Activated T-helper 17 cell treated with anti-CD3 and anti-CD28 coated beads, Interleukin-2, amount 50 U/mL, for 72 hours (primary cell): ENCODE measurements around the gene PTPRN2. TPM values are rescaled to one million over a fixed set of nuclear protein-coding genes. Genes with fewer than 3 reads are reported as not detected.

Source experiments
- ATAC-seq: fragments of 150-1000 bp; cut with Tn5 transposase; replicated peaks from 2 replicates; pipeline ENCODE4 v1.10.0; 2021; ENCODE audit warnings: mild to moderate bottlenecking, moderate library complexity
- H3K27ac Mint-ChIP-seq: one replicate; pipeline ENCODE4 v1.8.0; 2022; ENCODE audit warnings: mixed read lengths
- H3K27me3 Mint-ChIP-seq: one replicate; pipeline ENCODE4 v1.8.0; 2022; ENCODE audit warnings: mixed read lengths
- H3K36me3 Mint-ChIP-seq: one replicate; pipeline ENCODE4 v1.8.0; 2022; ENCODE audit warnings: low read depth, mild to moderate bottlenecking, mixed read lengths
- H3K4me1 Mint-ChIP-seq: one replicate; pipeline ENCODE4 v1.8.0; 2022; ENCODE audit warnings: mixed read lengths
- H3K4me3 Mint-ChIP-seq: one replicate; pipeline ENCODE4 v1.8.0; 2022; ENCODE audit warnings: mild to moderate bottlenecking, mixed read lengths
- H3K9me3 Mint-ChIP-seq: one replicate; pipeline ENCODE4 v1.8.0; 2022; ENCODE audit warnings: mixed read lengths
- total RNA-seq, 2 donors: library from RNA; stranded (reverse); gene quantifications; one replicate each; pipeline ENCODE4 v1.2.3, GENCODE V29; 2022

PTPRN2 gene
- total RNA-seq, 2 donors from 2014 or later: 0.48 to 1.4 TPM

DNA sequence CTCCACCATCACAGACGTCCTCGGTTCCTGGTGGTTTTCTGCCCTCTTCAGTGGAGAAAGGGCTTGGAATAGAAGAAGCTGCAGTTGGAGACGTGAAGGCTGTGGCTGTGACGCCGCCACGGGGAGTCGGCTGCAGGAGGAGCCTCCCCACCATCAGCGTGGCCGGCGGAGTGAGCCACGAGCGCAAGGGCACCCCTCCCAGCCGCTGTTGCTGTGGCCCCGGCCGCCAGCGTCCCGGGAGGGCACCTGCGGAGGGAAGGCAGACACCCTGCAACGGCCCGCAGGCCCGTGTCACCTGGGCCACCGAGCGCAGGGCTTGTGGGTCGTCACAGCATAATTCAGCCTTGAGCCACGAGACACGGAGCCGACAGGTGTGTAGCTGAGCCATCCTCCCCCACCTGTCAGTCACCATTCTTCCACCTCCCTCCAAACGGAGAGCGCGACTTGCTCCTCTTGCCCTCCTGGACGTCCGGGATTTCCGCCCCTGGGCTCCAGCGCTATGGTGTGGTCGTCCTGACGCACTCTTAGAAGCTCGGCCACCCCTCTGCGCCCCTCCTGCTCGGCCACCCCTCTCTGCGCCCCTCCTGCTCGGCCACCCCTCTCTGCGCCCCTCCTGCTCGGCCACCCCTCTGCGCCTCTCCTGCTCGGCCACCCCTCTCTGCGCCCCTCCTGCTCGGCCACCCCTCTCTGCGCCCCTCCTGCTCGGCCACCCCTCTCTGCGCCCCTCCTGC is 102.7 kb downstream of the PTPRN2 start:
- no peak for ATAC-seq
- Mint-ChIP-seq H3K27me3 (peaks cover 4% of the 10 kb centered on the region), H3K36me3 (no peaks in the 10 kb centered on the region), H3K4me3 (no peak overlapping the region), H3K9me3 (no peaks in the 10 kb centered on the region), H3K27ac (no peak overlapping the region), H3K4me1 (no peaks in the 10 kb centered on the region)

DNA sequence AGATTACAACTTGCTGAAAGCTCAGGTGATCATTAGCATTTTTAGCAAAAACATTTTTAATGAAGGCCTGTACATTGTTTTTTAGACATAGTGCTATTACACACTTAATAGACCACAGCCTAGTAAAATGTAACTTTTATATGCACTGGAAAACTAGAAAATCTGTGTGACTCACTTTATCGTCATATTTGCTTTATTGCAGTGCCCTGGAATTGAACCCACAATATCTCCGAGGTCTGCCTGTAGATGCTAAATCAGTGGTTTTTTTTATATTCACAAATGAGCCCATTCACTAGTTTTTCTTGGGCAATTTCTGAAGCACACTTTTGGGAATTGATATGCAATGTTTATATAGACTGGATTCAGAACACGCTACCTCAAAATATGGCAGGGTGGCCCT is 105.1 kb downstream of the PTPRN2 start:
- Mint-ChIP-seq H3K4me1 (no peaks in the 10 kb centered on the region), H3K4me3 (no peak overlapping the region), H3K9me3 (no peaks in the 10 kb centered on the region), H3K27ac (no peak overlapping the region), H3K36me3 (no peaks in the 10 kb centered on the region), H3K27me3 (peaks cover 4% of the 10 kb centered on the region)
- no peak for ATAC-seq

- Mint-ChIP-seq H3K4me3 (no peak overlapping the region), H3K27ac (no peak overlapping the region), H3K36me3 (no peaks in the 10 kb centered on the region), H3K27me3 (peaks cover 7% of the 10 kb centered on the region), H3K4me1 (no peaks in the 10 kb centered on the region), H3K9me3 (no peaks in the 10 kb centered on the region)
- no peak for ATAC-seq
These were observed 108.0 kb downstream of the PTPRN2 start for GRCh38 chr7:158479664-158480025.

DNA sequence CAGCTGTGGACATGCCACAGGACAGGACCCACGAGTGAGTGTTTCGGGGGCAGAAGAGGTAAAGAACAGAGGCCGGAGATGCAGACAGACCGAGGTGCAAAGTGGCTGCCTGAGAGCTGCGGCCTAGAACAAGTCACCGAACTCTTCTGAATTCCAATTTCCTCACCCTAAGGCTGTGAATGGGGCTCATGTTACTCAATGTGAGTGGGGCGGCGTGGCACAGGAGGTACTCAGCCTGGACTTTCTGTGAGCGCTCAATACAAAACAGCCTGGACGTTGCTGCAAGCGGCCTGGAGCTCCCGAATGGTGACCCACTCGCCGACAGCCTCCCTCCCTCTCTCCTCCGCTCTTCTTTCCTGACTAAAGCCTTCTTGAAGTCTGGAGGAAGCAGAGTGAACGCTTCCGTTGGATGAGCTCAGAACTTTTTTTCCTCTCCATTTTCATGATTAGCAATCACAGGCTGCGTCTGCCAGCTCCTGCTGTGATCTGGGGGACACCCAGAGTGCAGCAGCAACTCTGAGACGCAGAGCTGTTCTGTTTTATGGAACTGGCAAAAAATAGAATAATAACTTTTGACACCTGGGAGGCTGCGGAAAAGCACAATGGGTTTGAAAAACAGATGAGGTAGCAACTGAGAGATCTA is 108.5 kb downstream of the PTPRN2 start:
- Mint-ChIP-seq H3K36me3 (no peaks in the 10 kb centered on the region), H3K4me1 (no peaks in the 10 kb centered on the region), H3K27me3 (peaks cover 7% of the 10 kb centered on the region), H3K27ac (no peak overlapping the region), H3K4me3 (no peak overlapping the region), H3K9me3 (no peaks in the 10 kb centered on the region)
- ATAC-seq: no peak

- no peaks in the 10 kb centered on the region for H3K4me1 Mint-ChIP-seq
- H3K9me3 Mint-ChIP-seq: no peaks in the 10 kb centered on the region
- no peaks in the 10 kb centered on the region for H3K36me3 Mint-ChIP-seq
- H3K27ac Mint-ChIP-seq: no peak overlapping the region
- no peak for ATAC-seq
- H3K4me3 Mint-ChIP-seq: no peak overlapping the region
- peaks cover 14% of the 10 kb centered on the region for H3K27me3 Mint-ChIP-seq
These were observed 109.8 kb downstream of the PTPRN2 start for GRCh38 chr7:158477866-158478265.

GRCh38 chr7:158476331-158476932 is 111.2 kb downstream of the PTPRN2 start:
- ATAC-seq: no peak
- H3K4me3 Mint-ChIP-seq: no peak overlapping the region

DNA sequence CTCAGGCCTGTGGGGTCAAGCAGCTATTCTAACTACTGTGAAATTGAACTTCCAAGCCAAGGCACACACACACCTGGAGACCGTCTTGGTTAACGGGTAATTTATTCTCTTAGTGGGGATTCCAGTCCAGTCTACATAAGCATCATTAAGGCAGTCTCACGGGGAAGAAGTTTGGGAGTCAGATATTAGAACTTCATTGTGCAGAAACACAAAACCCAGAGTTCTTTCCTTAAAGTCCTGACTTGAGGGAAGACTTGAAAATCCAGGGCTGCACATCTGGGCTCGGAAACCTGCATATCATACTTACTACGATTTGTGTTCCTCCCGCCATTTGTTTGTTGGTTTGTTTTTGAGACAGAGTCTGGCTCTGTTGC is 112.0 kb downstream of the PTPRN2 start:
- Mint-ChIP-seq H3K4me1 (no peaks in the 10 kb centered on the region), H3K9me3 (no peaks in the 10 kb centered on the region), H3K4me3 (no peak overlapping the region), H3K36me3 (no peaks in the 10 kb centered on the region), H3K27ac (no peak overlapping the region), H3K27me3 (peaks cover 14% of the 10 kb centered on the region)
- ATAC-seq: no peak

More at GRCh38 chr7:158476331-158476932, 111.2 kb downstream of the PTPRN2 start:
- no peaks in the 10 kb centered on the region for H3K36me3 Mint-ChIP-seq
- H3K27me3 Mint-ChIP-seq: peaks cover 14% of the 10 kb centered on the region
- H3K4me1 Mint-ChIP-seq: no peaks in the 10 kb centered on the region
- no peaks in the 10 kb centered on the region for H3K9me3 Mint-ChIP-seq
- H3K27ac Mint-ChIP-seq: no peak overlapping the region

- Mint-ChIP-seq H3K4me3 (no peak overlapping the region), H3K27me3 (peaks cover 11% of the 10 kb centered on the region), H3K9me3 (no peaks in the 10 kb centered on the region), H3K4me1 (no peaks in the 10 kb centered on the region), H3K36me3 (no peaks in the 10 kb centered on the region), H3K27ac (no peak overlapping the region)
- peak; percentile 5 for ATAC-seq
These were observed 112.5 kb downstream of the PTPRN2 start for GRCh38 chr7:158475036-158475678.

- Mint-ChIP-seq H3K4me3 (no peak overlapping the region), H3K4me1 (no peaks in the 10 kb centered on the region), H3K9me3 (no peaks in the 10 kb centered on the region), H3K27ac (no peak overlapping the region), H3K27me3 (peaks cover 15% of the 10 kb centered on the region), H3K36me3 (no peaks in the 10 kb centered on the region)
- ATAC-seq: no peak
These were observed 113.1 kb downstream of the PTPRN2 start for GRCh38 chr7:158474488-158474887.

GRCh38 chr7:158473946-158474345 is 113.7 kb downstream of the PTPRN2 start:
- no peak overlapping the region for H3K4me3 Mint-ChIP-seq
- ATAC-seq: no peak

GRCh38 chr7:158473221-158473620 is 114.4 kb downstream of the PTPRN2 start:
- Mint-ChIP-seq H3K9me3 (no peaks in the 10 kb centered on the region), H3K27ac (no peak overlapping the region), H3K27me3 (peaks cover 22% of the 10 kb centered on the region), H3K4me1 (no peaks in the 10 kb centered on the region), H3K36me3 (no peaks in the 10 kb centered on the region), H3K4me3 (no peak overlapping the region)
- ATAC-seq: no peak

More at GRCh38 chr7:158473946-158474345, 113.7 kb downstream of the PTPRN2 start:
- H3K36me3 Mint-ChIP-seq: no peaks in the 10 kb centered on the region
- H3K27me3 Mint-ChIP-seq: peaks cover 17% of the 10 kb centered on the region
- no peaks in the 10 kb centered on the region for H3K9me3 Mint-ChIP-seq
- no peaks in the 10 kb centered on the region for H3K4me1 Mint-ChIP-seq
- no peak overlapping the region for H3K27ac Mint-ChIP-seq

- H3K27me3 Mint-ChIP-seq: peaks cover 28% of the 10 kb centered on the region
- H3K4me3 Mint-ChIP-seq: no peak overlapping the region
- no peaks in the 10 kb centered on the region for H3K4me1 Mint-ChIP-seq
- H3K36me3 Mint-ChIP-seq: no peaks in the 10 kb centered on the region
- H3K9me3 Mint-ChIP-seq: no peaks in the 10 kb centered on the region
- no peak for ATAC-seq
- H3K27ac Mint-ChIP-seq: no peak overlapping the region
These were observed 115.0 kb downstream of the PTPRN2 start for GRCh38 chr7:158472596-158472995.

DNA sequence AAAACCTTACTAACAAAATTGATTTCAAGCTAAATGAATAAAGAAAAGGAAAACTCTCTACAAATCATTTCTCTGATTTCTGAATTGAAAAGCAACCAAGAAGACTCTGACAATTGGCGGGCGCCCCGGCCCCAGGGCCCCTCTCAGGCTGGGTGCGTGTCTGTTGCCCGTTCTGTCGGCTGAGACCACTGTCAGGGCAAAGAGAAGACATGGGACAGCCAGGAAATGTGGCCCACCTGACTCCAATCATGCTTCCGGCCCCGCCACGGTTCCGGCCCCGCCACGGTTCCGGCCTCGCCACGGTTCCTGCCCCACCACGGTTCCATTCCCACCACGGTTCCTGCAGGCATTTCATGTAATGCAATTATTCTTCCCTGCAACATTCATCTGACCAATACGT is 115.9 kb downstream of the PTPRN2 start:
- Mint-ChIP-seq H3K27ac (no peak overlapping the region), H3K4me3 (no peak overlapping the region), H3K4me1 (no peaks in the 10 kb centered on the region), H3K36me3 (no peaks in the 10 kb centered on the region), H3K9me3 (no peaks in the 10 kb centered on the region), H3K27me3 (peaks cover 32% of the 10 kb centered on the region)
- ATAC-seq: no peak

DNA sequence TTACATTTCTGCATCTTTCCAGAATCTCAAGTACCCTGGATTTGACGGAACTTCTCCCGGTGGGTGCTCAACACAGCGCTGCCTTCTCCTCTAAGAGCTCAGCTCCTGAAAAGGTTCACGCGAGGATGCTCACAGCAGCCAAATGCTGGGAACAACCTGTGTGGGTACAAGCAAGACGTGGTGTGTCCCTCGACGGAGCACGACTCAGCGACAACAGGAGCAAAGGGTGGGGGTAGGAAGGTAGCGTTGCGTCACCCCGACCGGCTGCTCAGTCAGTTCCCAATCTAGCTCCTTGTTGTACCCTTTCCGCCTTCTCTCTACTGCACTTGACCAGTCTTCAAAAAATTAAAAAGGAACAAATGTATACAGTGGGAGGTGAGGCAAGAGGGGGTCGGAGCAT is 117.3 kb downstream of the PTPRN2 start:
- no peak overlapping the region for H3K27ac Mint-ChIP-seq
- ATAC-seq: no peak
- H3K27me3 Mint-ChIP-seq: peaks cover 29% of the 10 kb centered on the region
- no peaks in the 10 kb centered on the region for H3K4me1 Mint-ChIP-seq
- H3K4me3 Mint-ChIP-seq: no peak overlapping the region
- no peaks in the 10 kb centered on the region for H3K9me3 Mint-ChIP-seq
- no peaks in the 10 kb centered on the region for H3K36me3 Mint-ChIP-seq
